ENCODE measurements around the gene YBX3.

DNA sequence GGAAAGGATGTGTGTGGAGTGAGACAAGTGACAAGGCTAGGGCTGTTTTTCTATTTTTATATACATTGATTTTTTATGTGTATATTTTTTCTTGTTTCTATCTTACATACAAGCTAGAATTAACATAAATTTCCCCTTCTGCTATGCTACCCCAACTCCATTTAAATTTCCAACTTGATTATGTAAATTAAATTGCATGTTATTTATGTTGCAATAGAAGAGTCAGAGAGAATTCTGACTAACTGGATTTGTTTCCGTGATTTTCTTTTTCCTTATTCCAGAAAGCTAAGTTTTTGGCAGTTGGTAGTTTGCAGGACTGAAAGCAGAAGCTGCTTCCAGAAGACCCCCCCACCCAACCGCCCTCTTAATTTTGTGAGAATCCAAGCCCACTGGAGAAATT is 8.9 kb upstream of the YBX3 start:
- no peak for TF ChIP-seq CTCF (conservative IDR thresholded peaks at IDR 0.05; ENCODE audit: low read depth, low read length)
- no peak for TF ChIP-seq EZH2 (IDR thresholded peaks at IDR 0.05; ENCODE audit: low read length, unreplicated experiment)

All from PC-3 (cell line).